ENCODE measurements around the gene CERS6.

Gene CERS6

DNA sequence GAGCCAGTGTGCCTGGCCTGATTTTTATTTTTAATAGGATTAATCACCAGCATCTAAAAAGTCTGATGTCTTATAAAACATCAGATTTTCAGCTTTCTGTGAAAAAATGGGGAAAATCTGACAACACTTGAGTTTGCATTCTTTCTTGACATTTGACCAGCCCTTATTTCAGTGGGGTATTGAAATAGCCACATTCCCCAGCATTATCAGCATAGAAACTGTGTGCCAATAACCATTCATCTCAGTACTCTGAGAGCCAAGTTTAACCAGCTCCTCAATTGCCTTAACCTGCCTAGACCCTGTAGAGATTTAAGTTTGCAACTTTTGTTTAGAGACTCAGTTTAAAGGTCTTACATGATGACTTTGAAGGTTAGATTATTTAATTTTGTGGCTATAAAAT, 155.0 kb downstream of the CERS6 start:
- DNase-seq, result no peak

DNA sequence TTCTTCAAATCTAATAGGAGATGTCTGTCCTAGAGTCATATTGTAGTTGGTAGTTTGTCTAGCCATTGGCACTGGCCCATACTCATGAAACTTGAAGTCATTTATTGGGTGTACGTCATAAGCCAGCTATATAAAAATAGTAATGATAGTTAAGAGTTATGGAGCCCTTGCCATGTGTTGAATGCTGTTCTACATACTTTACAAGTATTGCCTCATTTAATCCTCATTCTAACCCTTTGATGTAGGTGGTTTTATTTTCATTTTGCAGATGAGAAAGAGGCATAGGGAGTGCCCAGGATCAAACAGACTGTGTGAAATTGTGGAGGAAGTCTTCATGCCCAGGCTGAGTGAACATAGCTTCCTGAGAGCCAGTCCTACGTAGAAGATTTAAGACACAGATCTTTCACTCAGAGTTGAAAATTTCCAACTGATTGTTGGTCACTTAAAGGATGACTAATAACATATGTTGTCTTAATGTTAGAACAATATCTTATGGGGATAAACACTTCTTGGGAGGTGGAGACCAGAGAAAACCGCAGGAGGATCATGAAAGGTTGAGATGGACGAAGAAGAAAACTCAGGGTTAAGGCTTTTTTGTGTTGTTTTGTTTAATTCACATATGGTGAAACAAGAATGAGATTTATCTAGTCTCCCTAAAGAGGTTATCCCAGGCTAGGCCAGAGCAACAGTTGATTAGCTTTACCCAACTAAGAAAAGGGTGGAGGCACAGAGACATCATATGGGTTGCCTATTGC, 156.0 kb downstream of the CERS6 start:
- DNase-seq, result no peak

DNA sequence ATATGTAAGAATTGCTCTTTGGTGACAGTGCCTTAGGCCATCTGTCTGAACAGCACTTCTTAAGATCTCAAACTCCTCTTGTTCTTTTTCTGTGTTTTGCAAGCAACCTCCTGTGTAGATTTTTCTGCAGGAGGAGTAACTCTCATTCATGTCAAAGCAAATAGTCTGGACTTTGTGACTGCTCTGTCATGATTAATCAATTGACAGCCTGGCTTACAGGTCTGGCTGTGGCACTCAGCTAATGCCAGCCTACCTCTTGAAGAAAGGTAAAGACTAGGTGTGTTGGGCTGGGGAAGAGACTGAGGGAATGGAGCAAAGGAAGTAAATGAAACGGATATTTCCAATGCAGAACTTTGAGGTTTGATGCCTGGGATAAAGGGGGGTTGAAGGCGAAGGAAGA, 156.6 kb downstream of the CERS6 start:
- DNase-seq, result no peak

DNA sequence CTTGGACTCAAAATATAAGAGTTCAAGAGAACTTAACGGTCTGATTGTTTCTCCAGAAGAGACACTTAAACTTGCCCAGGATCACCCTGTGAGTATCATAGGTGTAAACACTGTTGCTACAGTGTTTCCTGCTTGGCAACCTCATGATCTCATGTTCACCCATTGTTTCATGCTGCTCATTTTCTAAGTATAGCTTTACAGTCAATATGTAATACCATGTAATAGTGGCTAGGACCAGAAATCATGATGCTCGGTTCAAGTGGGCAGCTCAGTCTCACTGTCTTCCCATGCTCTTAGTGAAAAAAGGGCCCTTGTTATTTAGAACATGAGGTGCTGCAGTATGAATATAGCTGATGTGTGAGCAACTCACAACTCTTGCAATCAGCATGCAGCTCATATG, 157.5 kb downstream of the CERS6 start:
- DNase-seq, result no peak

DNA sequence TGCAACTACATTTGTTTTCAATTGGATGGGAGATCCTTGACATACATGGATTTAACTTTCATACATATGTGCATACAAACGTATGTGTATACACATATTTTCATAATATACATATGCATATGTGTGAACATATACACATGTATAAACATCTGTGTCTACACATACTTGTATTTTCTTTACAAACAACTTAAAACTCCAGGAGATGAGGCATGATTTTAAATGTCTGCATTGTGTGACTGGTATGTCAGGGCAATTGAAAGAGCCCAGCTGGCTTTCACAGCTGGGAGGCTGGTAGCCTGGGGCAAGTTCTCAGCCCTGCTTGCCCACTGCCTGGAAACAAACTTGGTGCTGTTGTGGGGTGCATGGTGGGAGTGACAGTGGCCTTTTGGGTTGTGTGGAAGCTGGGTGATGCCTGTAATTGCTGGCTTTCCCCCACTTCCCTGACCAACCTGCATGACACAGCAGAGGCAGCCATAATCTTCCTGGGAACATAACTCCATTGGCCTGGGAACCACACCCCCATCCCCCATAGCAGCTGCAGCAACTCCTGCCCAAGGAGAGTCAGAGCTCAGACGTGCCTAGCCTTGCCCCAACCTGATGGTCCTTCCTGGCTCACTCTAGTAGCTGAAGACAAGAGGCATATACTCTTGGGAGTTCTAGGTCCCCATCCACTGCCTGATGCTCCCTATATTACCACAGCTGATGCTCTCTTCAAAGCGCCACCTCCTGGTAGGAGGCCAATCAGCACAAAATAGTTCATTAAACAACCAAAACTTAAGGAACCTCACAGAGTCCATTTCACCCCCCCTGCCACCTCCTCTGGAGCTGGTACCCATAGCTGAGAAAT, 158.3 kb downstream of the CERS6 start:
- DNase-seq, result no peak

DNA sequence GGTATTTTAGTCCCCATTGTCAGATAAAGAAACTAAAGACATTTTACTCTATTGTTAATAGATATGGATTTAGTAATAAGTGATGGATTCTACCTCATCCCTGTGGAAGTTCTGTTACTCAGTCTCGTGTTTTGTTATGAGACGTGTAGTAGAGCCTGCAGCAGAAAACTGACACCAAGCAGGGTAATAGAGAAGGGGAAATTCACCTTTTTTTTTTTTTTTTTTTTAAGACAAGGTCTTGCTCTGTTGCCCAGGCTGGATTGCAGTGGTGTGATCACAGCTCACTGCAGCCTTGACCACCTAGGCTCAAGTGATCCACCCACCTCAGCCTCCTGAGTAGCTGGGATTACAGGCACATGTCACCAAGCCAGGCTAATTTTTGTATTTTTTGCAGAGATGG, 164.5 kb downstream of the CERS6 start:
- DNase-seq, result no peak

DNA sequence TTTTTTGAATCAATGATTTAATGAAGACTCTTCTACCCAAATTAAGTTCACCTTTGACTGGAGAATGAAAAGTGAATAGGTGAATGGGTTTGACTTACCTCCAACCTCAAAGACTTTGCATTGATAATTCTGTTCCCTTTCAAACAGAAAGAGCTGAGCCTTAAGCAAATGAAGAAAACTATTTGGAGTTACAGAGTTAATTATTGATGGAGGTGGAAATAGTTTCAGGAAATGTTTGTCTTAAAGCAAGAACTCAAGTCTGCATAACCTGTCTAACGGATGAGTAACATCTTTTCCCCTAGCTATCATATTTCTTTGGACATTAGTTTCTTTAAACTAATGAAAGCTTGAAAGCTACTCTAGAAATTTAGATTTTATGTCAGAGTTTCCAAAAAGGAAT, 166.5 kb downstream of the CERS6 start:
- DNase-seq, result no peak

DNA sequence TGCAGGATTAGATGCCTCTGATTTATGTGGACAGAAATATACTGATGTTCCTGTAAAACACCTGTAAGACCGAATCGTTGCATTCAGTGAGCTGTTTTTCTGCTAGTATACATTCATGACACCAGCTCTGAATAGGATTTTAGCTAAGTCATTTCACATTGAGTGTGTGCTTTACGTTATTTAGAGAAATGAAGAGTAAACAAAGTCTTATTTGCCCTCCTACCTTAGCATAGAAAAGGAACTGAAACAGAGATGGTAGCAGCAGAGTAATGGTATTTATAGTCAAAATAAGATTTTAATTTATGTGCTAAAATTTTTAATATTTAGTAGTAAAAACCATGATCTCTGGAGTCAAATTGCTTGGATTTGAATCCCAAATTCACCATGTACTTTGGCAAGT, 168.0 kb downstream of the CERS6 start:
- no peak for DNase-seq

DNA sequence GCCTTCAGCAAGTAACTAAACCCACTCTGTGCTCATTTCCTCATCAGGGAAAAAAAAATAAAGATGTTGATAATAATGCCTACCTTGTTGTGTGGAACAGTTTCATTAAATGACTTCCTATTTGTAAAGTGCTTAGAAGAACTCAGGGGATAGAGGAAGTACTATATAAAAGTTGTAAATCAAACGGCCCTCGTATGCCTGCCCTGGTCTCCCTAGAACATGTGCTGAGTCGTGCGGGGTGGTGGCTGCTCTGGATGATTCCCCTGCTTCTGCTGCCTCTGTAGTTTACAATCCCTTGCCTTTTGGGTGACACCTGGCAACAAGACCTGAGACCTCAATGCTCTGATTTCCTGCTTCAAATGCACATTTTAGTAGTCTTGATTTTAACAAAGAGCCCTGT, 170.0 kb downstream of the CERS6 start:
- DNase-seq, result no peak

DNA sequence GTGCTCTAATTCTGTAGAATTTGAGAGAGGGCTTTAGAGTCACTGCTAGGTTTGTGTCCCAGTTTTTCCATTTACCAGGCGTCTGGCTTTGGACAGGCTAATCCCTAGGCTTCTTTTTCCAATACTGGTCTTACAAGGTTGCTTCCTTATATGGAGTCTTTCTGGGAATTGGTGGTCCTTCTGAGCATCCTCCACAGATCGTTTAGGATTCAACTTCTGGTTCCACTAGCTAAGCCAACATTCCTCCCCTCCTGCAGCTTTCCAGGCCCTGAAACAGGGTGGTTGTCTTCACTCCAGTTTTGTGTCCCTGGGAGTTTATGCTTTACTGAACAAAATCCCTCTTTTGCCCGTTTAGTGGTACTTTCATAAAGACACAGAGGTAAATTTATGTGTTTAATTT, 170.6 kb downstream of the CERS6 start:
- no peak for DNase-seq

DNA sequence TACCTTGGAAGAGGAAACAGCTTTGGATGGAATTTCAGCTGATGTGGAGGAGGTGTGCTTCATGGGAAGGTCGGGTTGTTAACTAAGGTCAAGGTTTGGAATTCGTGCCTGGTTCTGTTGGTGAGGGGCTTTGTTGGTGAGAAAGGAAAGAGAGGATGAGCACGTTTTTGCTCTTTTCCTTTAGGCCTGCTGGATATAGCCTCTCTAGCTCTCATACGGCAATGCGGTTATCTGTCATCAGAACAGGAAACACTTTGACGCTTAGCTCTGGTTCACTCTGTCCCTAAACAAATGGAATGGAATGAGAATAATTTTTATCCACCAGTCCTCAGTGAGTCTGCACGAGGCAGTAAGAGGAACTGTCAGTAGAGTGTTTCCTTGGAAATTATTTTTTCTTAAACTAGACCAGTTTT, 176.6 kb downstream of the CERS6 start:
- DNase-seq, result no peak

DNA sequence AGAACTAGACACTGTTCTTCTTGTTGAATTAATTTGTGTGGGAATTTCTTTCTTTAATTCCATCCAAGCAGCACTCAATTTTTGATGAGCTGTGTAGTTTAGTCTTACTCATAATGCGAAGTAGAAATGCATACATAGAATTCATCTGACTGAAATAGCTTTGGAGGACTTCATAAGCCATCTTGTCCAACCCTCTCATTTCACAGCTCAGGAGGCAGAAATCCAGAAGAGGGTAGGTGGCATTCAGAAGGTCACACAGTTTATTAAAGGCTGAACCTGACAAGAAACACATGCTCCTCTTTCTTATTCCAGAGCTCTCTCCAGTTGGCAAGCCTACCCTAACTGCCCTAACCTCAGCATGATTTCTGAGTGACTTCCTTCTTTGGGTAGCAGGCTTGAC, 177.1 kb downstream of the CERS6 start:
- no peak for DNase-seq

DNA sequence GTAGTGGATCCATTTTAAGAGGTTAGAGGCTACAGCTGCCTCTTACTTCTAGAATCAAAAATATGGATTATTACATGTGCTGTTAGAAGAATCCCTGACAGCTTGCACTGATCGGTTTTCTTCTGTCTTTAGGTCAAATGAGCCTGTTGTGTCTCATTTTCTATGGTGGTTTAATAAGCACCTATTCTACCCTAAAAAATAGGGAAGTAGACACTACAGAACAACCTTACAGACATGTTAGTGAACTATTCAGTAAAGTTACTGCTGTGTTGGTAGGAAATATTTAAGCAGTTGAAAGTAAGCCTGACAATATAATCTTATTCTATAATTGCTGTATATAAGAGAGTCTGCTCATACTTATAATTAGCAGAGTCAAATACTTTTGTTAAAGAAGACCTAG, 177.8 kb downstream of the CERS6 start:
- DNase-seq, result no peak

DNA sequence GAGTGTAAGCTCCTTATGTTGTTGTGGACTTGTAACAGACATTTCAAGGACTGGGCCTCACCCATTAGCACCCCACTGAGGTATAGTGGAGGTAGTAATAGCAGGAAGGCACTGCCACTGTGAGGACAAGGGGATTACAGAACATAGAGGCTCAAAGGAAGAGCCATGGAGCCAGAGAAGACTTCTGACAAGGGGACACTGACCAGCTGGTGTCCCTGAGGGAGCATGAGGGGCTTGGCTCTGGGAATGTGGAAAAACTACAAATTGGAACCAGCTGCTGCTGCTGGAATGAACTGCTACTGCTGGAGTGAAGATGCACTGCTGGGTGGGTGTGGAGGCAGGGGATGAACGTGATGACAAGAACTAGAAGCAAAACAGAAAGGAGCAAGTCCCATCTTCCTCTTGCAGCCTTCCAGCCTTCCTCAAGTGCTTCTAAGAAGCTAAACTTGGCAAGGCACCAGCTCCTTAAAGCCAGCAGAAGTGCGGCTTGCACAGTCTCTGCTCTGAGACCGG, 179.0 kb downstream of the CERS6 start:
- DNase-seq, result no peak

DNA sequence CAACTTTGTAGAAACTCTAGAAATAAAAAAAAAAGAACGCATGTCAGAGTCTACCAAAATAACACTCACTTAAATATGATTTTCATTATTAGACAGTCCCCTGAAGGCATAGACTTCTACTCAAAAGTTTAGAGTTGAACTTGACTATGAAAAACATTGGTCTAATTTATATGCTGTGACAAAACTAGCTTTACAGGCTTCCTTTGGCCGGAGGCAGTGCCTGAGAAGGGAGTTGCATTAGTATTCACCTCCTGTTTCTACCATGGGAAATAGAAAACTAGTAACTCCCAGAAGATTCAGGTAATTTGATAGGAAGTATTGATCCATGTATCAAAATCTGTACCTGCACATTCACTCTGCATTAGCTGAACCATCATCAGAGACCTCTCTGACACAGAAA, 182.9 kb downstream of the CERS6 start:
- DNase-seq, result no peak

DNA sequence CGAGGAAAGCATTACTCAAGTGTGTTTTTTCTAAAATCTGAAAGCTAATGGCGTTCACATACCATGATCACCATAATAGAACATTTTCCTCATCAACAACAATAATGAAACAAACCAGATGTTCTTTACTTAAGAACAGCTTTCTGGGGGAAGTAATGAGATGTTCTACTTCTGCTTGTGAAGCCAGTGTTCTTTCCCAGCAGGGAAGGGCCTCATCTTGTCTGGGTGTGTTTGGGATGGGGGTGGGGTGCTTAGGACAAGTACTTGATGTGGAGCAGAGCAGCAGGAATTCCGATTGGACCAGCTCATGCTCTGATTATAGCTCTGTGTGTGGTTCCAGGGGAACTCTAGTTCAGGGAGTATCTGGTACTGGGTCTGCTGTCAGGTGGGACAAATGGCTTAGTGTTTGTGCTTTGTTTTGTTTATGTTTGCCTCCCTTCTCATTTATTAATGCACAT, 183.4 kb downstream of the CERS6 start:
- DNase-seq, result no peak

DNA sequence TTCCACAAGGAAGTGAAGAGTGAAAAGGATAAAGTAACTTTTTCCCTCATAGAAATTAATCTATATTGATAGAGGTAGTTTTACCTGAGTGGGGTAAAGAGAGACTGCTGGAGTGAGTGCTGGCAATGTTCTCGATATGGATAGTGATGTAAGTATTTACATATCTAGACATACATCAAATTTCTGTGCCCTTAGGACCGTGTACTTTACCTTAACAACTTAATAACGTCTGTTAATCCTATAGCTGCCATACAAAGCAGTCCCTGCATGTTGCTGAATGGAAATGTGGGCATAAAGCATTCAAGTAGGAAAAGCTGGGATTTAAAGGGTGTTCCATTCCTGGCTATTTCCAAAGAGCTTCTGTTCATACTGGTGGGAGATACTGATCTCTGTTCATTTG, 184.0 kb downstream of the CERS6 start:
- DNase-seq, result no peak

DNA sequence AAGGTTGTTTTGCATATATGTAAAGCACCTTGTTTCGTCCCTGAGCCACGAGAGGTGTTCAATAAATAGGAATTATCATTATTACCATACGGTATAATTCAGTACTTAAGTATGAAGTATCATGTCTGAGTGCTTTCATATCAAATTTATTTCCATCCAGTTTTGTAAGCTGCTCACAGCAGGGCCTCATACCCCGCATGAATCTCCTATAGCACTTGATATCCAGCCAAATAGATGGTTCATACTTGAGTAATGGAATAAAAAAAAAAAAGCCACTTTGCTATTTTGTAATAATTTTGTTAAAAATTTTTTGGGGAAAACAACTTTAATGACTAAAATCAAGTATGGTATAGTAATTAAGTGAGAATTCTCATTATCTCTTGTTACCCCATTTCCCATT, 185.6 kb downstream of the CERS6 start:
- DNase-seq, result no peak

DNA sequence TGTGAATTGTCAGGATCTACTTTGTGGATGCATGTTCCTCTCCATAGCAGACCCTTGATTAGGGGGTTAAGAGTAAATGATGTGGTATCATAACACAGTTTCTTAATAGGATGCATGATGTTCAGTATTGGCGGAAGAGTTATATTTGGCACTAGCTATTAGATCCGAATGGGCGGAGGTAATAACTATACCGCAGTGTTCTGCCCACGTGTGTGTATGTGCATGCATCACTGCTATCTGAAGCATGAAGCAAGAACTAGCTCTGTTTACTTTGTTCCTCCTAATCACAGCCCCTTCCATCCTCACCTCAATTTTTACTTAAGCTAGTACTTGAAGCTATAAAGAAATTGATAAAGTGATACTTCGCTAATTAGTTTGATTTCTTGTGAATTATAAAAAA, 186.8 kb downstream of the CERS6 start:
- no peak for DNase-seq

DNA sequence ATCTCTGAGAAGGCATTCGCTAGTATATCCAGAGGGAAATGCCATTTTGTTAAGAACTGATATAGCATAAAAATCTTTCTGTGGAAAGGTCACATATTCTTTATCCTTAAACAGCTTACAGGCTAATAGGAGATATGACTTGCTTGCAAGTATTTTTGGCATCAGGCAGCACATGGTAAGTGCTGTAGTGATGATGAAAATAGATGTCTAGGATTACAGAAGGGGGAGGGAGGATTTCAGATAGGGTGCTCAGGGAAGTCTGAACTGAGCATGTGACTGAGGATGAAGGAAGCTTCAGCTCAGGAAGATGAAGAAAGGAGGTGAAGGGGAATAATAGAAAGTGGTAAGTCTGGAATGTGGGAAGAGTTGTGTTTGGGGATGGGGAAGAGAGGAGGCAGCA, 187.9 kb downstream of the CERS6 start:
- no peak for DNase-seq

DNA sequence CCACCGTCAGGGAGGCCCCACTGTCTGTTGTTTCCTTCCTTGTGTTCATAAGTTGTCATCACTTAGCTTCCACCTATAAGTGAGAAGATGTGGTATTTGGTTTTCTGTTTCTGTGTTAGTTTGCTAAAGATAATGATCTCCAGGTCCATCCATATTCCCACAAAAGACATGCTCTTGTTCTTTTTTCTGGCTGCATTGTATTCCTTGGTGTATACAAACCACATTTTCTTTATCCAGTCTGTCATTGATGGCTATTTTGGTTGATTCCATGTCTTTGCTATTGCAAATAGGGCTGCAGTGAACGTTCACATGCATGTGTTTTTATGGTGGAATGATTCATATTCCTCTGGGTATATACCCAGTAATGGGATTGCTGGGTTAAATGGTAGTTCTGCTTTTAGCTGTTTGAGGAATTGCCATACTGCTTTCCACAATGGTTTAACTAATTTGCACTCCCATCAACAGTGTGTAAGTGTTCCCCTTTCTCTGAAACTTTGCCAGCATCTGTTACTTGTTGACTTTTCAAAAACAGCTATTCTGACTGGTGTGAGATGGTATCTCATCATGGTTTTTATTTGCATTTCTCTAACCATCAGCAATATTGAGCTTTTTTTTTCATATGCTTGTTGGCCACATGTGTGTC, 189.7 kb downstream of the CERS6 start:
- DNase-seq, result no peak

DNA sequence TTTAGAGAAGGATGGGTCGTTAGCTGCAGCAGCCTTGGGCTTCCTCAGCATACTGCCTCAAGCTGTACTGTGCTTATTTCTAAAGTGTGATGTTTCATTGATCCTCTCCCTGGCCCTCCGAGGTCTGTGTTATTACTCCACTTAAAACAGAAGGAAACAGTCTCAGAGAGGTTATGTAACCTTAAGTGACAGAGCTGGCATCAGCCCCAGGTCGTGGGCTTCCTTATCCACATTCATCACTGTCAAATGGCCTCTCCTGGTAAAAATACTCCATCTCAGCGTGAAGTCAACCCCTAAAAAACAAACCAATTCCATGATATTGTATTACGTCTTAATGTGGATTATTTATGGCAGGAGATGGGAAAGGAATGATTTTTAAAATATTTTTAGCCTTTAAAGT, 193.0 kb downstream of the CERS6 start:
- DNase-seq, result no peak

DNA sequence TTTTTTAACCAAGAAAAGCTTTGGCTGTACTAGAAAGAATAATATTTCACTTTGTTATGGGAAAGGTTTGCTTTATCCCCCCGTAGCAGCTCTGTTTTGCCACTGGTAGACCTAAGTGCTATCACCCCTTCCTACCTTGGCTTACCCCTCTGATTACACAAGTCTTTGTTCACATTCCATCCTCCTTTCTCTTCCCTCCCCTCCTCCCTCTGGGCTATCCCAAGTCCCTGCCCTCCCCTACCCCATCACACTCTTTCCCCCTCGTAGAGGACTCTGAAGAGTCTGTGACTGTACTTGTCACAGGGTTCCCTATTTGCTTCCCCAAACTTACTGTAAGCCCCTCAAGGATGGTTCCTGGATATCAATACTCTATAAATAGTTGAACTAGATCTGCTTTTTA, 193.5 kb downstream of the CERS6 start:
- no peak for DNase-seq

DNA sequence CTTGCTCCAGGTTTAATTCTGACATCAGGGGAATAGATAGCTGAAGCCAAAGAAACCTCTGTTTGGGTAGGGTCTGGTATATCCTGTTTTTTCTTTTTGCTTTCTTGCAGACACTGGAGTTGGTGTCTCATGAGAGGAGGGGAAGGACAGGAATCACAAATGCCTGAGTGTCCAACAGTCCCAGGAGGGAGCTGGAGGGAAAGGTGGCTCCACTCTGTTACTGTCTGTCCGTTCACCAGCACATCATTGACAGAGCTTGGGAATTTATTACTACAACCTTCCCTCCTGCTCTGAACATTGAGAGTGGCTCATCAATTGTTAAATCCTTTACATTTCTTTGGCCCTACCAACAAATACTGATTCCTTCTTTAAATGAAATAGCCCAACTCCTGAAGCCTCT, 194.1 kb downstream of the CERS6 start:
- DNase-seq, result no peak
